GM12878 (cell line): ENCODE results near the gene TRIP12.

Experiments
- EGR1 ChIP-seq, 2 experiments: IDR thresholded peaks; 1 replicate in 1 of 2; 2 replicates in 1 of 2; pipeline ENCODE4 v1.6.1; 2011 to 2012; ENCODE audit warnings: low read depth in 2 of 2, low read length in 2 of 2, borderline replicate concordance in 1 of 2, mild to moderate bottlenecking in 1 of 2, moderate library complexity in 1 of 2
- NFXL1 ChIP-seq: fragments of 450-650 bp; IDR thresholded peaks from 2 replicates; pipeline ENCODE4 v1.6.1; 2017; ENCODE audit warnings: antibody characterized with exemption, mild to moderate bottlenecking, borderline replicate concordance
- POLR2A ChIP-seq: IDR thresholded peaks from 2 replicates; pipeline ENCODE4 v1.6.1; 2011; ENCODE audit warnings: low read depth, mild to moderate bottlenecking, low read length
- POLR2AphosphoS5 ChIP-seq: IDR thresholded peaks from 2 replicates; pipeline ENCODE4 v1.6.1; 2011; ENCODE audit warnings: mild to moderate bottlenecking, low read length, inconsistent platforms
- RAD21 ChIP-seq: IDR thresholded peaks from 2 replicates; pipeline ENCODE4 v1.6.1; 2011; ENCODE audit warnings: mild to moderate bottlenecking, low read depth, low read length, moderate library complexity; ENCODE audit not compliant: insufficient read depth
- RFX5 ChIP-seq: IDR thresholded peaks from 2 replicates; pipeline ENCODE4 v1.6.1; 2011; ENCODE audit warnings: low read depth, low read length, improper control_type of control experiment
- TF ChIP-seq, protein P1 (sequence below): fragments of 450-650 bp; formaldehyde crosslinking; IDR thresholded peaks from 2 replicates; pipeline ENCODE4 v1.4.0; 2020; ENCODE audit warnings: mild to moderate bottlenecking, moderate library complexity
- TF ChIP-seq, protein P2 (sequence below): fragments of 450-650 bp; IDR thresholded peaks from 2 replicates; pipeline ENCODE4 v1.6.1; 2017; ENCODE audit warnings: mild to moderate bottlenecking
- TF ChIP-seq, protein P3 (sequence below): IDR thresholded peaks from 2 replicates; pipeline ENCODE4 v1.6.1; 2012; ENCODE audit warnings: low read depth, low read length, improper control_type of control experiment
- TF ChIP-seq, protein P4 (sequence below): IDR thresholded peaks from 2 replicates; pipeline ENCODE4 v1.6.1; 2012; ENCODE audit warnings: low read depth, low read length, improper control_type of control experiment
- TF ChIP-seq, protein P5 (sequence below), 3 experiments: IDR thresholded peaks in 2 of 3; conservative IDR thresholded peaks in 1 of 3; 2 replicates each; pipeline ENCODE4 v1.5.1; 2011; ENCODE audit warnings: low read depth in 3 of 3, low read length in 3 of 3, mild to moderate bottlenecking in 3 of 3, control low read depth in 2 of 3, moderate library complexity in 2 of 3, inconsistent platforms in 1 of 3, mixed read lengths in 1 of 3; ENCODE audit not compliant: control insufficient read depth in 2 of 3, insufficient read depth in 1 of 3; ENCODE audit errors: extremely low read depth in 1 of 3

DNA sequence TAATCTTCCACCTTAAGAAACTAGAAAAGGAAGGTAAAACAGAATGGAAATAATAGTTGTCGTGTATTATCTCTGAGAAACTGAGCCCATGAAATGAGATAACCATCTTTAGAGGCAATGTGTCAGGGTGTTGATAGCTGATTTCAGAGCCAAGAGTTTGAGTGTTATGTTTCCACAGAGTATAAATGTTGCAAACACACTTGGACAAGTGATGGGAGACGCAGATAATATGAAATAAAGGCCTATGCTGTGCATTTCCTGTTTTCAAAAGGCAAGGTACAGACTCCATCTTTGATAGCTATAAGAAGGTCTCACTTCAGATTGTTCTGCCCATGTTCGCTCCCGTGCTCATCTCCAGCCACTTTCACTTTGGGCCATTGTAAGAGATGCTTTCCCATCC, 181.5 kb downstream of the TRIP12 start:
- TF ChIP-seq, protein P1, sequence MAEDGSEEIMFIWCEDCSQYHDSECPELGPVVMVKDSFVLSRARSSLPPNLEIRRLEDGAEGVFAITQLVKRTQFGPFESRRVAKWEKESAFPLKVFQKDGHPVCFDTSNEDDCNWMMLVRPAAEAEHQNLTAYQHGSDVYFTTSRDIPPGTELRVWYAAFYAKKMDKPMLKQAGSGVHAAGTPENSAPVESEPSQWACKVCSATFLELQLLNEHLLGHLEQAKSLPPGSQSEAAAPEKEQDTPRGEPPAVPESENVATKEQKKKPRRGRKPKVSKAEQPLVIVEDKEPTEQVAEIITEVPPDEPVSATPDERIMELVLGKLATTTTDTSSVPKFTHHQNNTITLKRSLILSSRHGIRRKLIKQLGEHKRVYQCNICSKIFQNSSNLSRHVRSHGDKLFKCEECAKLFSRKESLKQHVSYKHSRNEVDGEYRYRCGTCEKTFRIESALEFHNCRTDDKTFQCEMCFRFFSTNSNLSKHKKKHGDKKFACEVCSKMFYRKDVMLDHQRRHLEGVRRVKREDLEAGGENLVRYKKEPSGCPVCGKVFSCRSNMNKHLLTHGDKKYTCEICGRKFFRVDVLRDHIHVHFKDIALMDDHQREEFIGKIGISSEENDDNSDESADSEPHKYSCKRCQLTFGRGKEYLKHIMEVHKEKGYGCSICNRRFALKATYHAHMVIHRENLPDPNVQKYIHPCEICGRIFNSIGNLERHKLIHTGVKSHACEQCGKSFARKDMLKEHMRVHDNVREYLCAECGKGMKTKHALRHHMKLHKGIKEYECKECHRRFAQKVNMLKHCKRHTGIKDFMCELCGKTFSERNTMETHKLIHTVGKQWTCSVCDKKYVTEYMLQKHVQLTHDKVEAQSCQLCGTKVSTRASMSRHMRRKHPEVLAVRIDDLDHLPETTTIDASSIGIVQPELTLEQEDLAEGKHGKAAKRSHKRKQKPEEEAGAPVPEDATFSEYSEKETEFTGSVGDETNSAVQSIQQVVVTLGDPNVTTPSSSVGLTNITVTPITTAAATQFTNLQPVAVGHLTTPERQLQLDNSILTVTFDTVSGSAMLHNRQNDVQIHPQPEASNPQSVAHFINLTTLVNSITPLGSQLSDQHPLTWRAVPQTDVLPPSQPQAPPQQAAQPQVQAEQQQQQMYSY (CRISPR knock-in tag): no peak
- TF ChIP-seq, protein P2, sequence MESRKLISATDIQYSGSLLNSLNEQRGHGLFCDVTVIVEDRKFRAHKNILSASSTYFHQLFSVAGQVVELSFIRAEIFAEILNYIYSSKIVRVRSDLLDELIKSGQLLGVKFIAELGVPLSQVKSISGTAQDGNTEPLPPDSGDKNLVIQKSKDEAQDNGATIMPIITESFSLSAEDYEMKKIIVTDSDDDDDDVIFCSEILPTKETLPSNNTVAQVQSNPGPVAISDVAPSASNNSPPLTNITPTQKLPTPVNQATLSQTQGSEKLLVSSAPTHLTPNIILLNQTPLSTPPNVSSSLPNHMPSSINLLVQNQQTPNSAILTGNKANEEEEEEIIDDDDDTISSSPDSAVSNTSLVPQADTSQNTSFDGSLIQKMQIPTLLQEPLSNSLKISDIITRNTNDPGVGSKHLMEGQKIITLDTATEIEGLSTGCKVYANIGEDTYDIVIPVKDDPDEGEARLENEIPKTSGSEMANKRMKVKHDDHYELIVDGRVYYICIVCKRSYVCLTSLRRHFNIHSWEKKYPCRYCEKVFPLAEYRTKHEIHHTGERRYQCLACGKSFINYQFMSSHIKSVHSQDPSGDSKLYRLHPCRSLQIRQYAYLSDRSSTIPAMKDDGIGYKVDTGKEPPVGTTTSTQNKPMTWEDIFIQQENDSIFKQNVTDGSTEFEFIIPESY: no peak
- TF ChIP-seq, protein P3, sequence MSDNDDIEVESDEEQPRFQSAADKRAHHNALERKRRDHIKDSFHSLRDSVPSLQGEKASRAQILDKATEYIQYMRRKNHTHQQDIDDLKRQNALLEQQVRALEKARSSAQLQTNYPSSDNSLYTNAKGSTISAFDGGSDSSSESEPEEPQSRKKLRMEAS: no peak
- TF ChIP-seq POLR2A: no peak
- TF ChIP-seq NFXL1: no peak
- TF ChIP-seq RFX5: no peak
- no peak for TF ChIP-seq POLR2AphosphoS5
- TF ChIP-seq, protein P4, sequence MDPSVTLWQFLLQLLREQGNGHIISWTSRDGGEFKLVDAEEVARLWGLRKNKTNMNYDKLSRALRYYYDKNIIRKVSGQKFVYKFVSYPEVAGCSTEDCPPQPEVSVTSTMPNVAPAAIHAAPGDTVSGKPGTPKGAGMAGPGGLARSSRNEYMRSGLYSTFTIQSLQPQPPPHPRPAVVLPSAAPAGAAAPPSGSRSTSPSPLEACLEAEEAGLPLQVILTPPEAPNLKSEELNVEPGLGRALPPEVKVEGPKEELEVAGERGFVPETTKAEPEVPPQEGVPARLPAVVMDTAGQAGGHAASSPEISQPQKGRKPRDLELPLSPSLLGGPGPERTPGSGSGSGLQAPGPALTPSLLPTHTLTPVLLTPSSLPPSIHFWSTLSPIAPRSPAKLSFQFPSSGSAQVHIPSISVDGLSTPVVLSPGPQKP: no peak
- TF ChIP-seq, protein P5, sequence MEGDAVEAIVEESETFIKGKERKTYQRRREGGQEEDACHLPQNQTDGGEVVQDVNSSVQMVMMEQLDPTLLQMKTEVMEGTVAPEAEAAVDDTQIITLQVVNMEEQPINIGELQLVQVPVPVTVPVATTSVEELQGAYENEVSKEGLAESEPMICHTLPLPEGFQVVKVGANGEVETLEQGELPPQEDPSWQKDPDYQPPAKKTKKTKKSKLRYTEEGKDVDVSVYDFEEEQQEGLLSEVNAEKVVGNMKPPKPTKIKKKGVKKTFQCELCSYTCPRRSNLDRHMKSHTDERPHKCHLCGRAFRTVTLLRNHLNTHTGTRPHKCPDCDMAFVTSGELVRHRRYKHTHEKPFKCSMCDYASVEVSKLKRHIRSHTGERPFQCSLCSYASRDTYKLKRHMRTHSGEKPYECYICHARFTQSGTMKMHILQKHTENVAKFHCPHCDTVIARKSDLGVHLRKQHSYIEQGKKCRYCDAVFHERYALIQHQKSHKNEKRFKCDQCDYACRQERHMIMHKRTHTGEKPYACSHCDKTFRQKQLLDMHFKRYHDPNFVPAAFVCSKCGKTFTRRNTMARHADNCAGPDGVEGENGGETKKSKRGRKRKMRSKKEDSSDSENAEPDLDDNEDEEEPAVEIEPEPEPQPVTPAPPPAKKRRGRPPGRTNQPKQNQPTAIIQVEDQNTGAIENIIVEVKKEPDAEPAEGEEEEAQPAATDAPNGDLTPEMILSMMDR (IDR thresholded peaks at IDR 0.05 in 2 of 3, conservative IDR thresholded peaks at IDR 0.05 in 1 of 3; ENCODE audit: control insufficient read depth in 2 of 3, extremely low read depth in 1 of 3, insufficient read depth in 1 of 3, low read depth in 3 of 3, low read length in 3 of 3): no peak
- no peak for TF ChIP-seq RAD21
- TF ChIP-seq EGR1 (IDR thresholded peaks at IDR 0.05; ENCODE audit: borderline replicate concordance in 1 of 2, low read depth in 2 of 2, low read length in 2 of 2): no peak
